Measurements from ENCODE around the gene FGB. TPM values are rescaled to one million over a fixed set of nuclear protein-coding genes. Genes with fewer than 3 reads are reported as not detected.

FGB gene
- total and polyA plus RNA-seq, 2 of the 13 experiments (the other 11 are each of a cell fraction or from before 2014, with no cell fraction given), result 226 to 784 TPM

- peak; percentile 72; the same call in 1 of the 2 replicates for TF ChIP-seq ZSCAN31 (CRISPR knock-in tag; IDR thresholded peaks at IDR 0.05; ENCODE audit: low read depth)
- no peak for TF ChIP-seq ZNF619 (CRISPR knock-in tag; IDR thresholded peaks at IDR 0.05)
- no peak for TF ChIP-seq PRDM4 (CRISPR knock-in tag; IDR thresholded peaks at IDR 0.05; ENCODE audit: borderline replicate concordance)
- TF ChIP-seq POLR2A (IDR thresholded peaks at IDR 0.05; ENCODE audit: insufficient read depth in 1 of 2, low read depth in 2 of 2, low read length in 2 of 2), result no peak
- TF ChIP-seq ZBTB21 (CRISPR knock-in tag; IDR thresholded peaks at IDR 0.05), result peak; percentile 64; the same call in 1 of the 2 replicates
- TF ChIP-seq DBP (CRISPR knock-in tag; IDR thresholded peaks at IDR 0.05; ENCODE audit: not compliant biosample characterization), result no peak
- no peak for TF ChIP-seq ZIK1 (CRISPR knock-in tag; IDR thresholded peaks at IDR 0.05; ENCODE audit: borderline replicate concordance, low read depth)
- TF ChIP-seq ATF4 (CRISPR knock-in tag; IDR thresholded peaks at IDR 0.05), result peak in 1 of 2 experiments; percentile 93; a peak in 2 of 4 replicates
- TF ChIP-seq MTF1 (CRISPR knock-in tag; IDR thresholded peaks at IDR 0.05), result no peak
- no peak for TF ChIP-seq ARHGAP35 (CRISPR knock-in tag; IDR thresholded peaks at IDR 0.05; ENCODE audit: borderline replicate concordance)
- TF ChIP-seq TOE1 (CRISPR knock-in tag; IDR thresholded peaks at IDR 0.05), result peak; percentile 71; the same call in 1 of the 2 replicates
- TF ChIP-seq ZNF704 (CRISPR knock-in tag; IDR thresholded peaks at IDR 0.05; ENCODE audit: borderline replicate concordance), result no peak
- TF ChIP-seq NFKBIZ (CRISPR knock-in tag; IDR thresholded peaks at IDR 0.05), result peak; percentile 99
- no peak for TF ChIP-seq SP2 (CRISPR knock-in tag; IDR thresholded peaks at IDR 0.05)
- no peak for TF ChIP-seq SIN3B (IDR thresholded peaks at IDR 0.05; ENCODE audit: low read length)
- no peak for TF ChIP-seq ZNF441 (CRISPR knock-in tag; IDR thresholded peaks at IDR 0.05; ENCODE audit: borderline replicate concordance)
- TF ChIP-seq HNRNPUL1 (IDR thresholded peaks at IDR 0.05; ENCODE audit: low read depth, low read length), result no peak
- TF ChIP-seq HDAC2 (CRISPR knock-in tag; IDR thresholded peaks at IDR 0.05), result peak; percentile 100
- peak; percentile 95 for TF ChIP-seq TARDBP (CRISPR knock-in tag; IDR thresholded peaks at IDR 0.05)
- peak; percentile 100 for TF ChIP-seq RCOR2 (CRISPR knock-in tag; IDR thresholded peaks at IDR 0.05)
- no peak; the same call in 1 of the 2 replicates for TF ChIP-seq ZNF556 (CRISPR knock-in tag; IDR thresholded peaks at IDR 0.05; ENCODE audit: borderline replicate concordance)
- no peak for TF ChIP-seq ZNF256 (CRISPR knock-in tag; conservative IDR thresholded peaks at IDR 0.05)
- TF ChIP-seq ZSCAN5A (CRISPR knock-in tag; IDR thresholded peaks at IDR 0.05; ENCODE audit: borderline replicate concordance), result no peak; the same call in 1 of the 2 replicates
- TF ChIP-seq NFIC (IDR thresholded peaks at IDR 0.05; ENCODE audit: low read length), result peak; percentile 100
- TF ChIP-seq KDM3A (CRISPR knock-in tag; IDR thresholded peaks at IDR 0.05; ENCODE audit: low read depth), result peak; percentile 91
Measured at GRCh38 chr4:154617820-154618317, 55.1 kb downstream of the FGB start (continued).
